GM18867 (cell line): ENCODE results near the gene SLC5A12.

Experiments
- ATAC-seq: cut with Tn5 transposase; IDR thresholded peaks from one replicate; pipeline ENCODE4 v1.9.1; 2021; ENCODE audit warnings: mild to moderate bottlenecking, moderate library complexity; ENCODE audit not compliant: unreplicated experiment

SLC5A12 gene

DNA sequence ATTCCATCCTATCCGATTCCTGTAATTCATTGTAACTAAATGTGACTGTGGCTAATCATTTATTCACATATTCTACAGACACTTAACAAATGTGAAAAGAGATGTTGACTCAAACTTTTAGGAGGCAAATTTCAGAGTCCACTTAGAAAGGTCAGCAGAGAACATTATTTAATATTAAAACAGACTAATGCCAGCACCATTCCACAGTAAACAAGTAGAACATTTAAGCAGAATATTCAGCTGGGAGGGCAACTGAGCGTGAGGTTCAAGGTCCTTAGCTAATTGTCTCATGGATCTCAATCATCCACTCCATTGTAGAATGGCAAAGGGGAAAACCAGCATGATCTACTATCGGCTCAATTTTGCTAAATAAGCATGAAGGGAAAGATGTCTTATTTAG, 5.1 kb upstream of the SLC5A12 start:
- no peak for ATAC-seq

DNA sequence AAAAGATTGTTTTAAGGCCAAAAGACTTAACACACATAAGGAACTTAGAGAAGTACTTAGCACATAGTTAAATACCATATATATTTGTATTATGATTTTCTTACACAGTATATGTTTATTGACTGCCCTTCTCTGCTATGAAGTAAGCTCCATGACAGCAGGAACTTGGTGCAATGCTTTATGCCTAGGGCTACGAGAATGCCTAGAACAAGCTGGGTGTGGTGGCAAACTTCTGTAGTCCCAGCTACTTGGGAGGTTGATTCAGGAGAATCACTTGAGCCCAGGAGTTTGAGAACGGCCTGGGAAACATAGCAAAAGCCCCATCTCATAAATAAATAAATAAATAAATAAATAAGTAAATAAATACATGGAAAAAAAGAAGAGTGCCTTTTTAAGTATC, 1.9 kb downstream of the SLC5A12 start:
- no peak for ATAC-seq

DNA sequence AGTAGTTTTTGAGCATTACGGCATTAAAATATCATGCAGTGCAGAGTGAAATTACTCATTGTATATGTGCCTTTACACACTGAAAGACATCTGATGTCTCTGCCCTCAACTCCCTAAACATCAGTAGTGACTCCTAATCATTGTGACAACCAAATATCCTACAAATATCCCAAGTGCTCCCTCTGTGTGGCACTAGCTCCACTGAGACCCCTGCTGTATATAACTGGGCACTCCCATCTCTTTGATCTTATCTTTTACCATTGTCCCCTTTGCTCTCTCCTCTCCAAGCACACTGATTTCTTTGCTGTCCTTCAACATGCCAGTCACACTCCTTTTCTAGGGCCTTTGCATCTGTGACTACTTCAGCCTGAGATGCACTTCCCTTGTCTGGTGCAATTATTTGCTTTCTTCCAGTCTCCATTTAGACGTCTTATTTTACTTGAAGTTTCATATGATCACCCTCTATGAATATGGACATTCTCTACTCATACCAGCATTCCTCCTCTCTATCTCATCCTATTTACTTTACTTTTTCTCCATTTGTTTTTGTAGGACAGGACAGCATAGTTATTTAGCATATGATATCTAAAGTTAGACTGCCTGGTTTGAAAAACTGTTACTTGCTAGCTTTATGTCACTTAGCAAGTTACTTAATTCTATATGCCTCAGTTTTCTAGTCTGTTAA, 2.4 kb downstream of the SLC5A12 start:
- no peak for ATAC-seq

DNA sequence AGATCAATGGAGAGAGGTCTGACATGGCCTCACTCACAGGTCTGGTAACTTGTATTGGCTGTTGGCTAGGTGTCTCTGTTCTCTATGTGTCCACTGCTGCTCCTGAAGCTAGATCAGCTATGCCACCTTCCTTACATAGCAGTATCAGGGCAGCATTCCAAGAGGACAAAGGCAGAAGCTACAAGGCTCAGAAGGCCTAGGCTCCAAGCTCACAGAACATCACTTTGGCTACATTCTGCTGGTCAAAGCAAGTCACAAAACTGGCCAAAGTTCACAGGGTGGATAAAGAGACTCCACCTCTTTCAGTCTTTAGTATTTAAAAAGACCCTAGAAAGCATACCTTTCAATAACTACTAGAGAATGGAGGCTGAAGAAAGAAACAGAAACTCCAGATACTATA, 4.1 kb downstream of the SLC5A12 start:
- ATAC-seq: no peak

DNA sequence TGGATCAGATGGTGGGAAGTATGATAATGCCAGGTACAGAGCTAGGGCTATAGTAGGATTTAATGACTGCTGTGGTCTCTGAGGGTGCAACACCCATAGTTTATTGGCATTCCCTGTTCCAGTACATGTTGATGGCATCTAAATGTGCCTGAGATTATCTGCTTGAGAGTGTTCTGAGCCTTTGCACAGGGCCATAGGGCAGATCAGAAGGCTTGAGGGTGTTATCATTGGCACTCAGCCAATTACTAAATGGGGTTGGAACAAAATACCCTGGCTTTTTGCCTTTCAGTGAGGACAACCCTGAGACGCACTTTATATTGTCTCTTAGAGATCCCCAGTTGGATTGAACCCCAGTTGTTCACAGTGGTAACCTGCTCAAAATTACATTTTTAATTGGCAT, 6.7 kb downstream of the SLC5A12 start:
- ATAC-seq: no peak

DNA sequence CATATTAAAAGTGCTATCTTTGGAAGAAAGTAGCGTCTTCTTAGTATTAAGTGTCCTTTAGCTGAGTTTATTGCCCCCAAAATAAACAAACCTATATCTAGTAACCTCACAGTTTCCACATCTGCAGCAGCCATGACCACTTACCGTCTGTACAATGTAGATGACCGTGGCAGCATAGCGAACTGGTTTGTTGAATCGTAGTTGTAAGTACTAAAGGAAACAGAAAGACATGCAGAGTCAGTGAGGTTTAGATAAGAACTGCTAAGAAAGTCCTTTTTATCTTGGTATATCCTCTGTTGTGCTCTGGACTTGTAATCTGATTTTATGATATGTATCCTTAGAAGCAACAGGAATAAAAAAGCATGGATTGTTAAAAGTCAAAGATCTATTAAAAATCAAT, 9.4 kb downstream of the SLC5A12 start:
- no peak for ATAC-seq

DNA sequence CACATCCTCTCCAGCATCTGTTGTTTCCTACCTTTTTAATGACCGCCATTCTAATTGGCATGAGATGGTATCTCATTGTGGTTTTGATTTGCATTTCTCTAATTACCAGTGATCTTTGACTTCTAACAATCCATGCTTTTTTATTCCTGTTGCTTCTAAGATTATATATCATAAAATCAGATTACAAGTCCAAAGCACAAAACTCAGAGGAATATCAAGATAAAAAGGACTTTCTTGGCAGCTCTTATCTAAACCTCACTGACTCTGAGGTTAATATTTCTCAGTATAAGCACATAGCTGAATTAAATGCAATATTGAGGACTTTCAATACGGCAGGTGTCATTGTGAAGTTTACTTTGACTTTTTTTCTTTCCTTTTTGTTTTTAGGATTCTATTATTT, 11.4 kb downstream of the SLC5A12 start:
- no peak for ATAC-seq

DNA sequence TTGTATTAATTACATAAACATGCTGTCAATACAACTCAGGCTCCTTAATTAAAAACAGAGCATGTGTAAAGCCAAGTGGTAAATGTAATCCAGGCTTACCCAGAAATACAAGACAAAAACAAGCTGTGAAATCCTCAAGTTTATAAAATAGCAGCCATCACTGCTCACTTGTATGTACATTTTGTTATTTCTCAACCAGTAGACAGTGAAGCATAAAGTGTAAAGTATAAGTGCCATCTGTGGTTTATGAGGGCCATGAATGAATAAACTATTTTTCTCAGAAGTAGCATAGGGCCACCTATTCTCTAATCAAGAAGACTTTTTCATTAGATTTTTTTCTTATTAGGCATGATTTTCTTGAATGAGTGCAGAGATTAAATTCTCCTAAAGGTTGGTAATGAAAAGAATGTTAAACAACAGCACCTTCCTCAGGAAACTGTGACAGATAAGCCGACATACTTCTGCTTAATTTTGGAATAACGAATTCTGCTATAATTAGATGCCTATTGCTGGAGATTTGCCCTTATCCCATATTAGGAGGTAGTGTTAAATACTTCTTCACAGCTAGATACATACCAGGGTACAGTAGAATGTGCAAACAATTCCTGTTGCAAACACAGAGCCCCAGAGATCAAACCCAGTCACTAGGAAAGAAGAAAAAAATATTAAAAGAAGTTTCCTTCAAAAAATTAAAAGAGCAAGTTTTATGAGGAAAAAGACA, 13.0 kb downstream of the SLC5A12 start:
- no peak for ATAC-seq

DNA sequence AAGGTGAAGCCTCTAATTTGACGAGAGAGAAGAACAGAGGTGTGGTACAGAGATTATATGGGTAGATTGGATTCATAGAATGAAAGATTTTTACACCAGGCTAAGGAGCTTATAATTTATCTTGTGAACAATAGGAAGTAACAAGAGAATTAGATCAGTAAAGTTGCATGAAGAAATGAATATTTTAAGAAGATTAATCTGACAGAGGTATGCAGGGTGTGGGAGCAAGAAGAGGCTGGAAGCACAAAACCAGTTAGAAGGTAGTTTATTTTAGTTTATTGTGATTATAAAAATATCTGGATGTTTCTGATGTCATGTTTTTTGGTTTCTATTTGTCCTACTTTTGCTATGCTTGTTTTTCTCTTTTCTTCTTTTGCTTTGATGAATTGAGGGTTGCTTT, 15.7 kb downstream of the SLC5A12 start:
- ATAC-seq: no peak

DNA sequence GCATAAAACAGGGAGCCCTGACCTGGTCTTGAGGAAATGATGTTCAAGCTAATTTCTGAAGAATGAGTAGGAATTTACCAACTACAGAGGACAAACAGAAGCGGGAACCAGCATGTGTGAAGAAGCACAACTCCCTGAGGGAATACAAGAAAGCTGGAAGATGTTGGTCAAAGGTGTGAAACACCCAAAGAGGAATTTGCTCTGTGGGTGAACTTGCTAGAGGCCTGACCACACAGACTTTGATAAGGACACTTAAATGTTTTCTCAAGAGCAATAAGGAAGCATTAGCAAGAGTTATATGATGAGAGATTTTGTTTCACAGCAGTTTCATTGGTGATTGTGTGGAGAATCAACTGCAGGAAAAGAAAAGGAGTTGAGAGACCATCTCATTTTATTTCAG, 17.6 kb downstream of the SLC5A12 start:
- no peak for ATAC-seq

DNA sequence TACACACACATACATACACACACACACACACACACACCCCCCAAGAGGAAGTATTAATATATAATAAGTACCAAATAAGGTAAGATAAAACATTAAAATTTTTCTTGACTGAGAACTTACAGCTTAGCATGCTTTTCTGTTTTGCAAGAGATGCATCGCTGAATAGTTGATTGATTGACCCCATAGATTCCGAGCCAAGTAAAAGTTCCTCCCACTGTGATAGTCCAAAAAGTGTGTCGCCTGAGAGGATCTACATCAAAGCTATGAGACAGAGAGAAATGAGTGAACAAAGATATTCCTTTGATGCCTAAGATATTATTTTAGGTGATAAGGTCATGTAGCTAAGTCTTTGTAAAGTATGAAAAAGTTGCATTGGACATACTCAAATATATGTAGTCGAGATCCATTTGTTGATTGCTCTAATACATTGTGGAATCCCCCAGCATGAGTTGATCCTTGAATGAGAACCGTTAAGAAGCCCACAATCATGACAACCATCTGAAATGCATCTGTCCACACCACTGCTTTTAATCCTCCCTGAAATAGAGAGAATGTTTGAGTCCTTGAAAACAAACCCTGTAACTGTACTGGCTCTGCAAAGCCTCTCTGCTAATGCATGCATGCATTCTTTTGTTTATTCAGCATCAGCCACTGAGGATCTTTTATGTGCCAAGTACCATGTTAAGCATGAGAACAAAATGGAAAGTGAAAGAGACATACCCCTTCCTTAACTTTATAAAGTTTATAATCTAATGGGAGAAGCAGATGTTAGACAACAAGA, 18.3 kb downstream of the SLC5A12 start:
- ATAC-seq: no peak

DNA sequence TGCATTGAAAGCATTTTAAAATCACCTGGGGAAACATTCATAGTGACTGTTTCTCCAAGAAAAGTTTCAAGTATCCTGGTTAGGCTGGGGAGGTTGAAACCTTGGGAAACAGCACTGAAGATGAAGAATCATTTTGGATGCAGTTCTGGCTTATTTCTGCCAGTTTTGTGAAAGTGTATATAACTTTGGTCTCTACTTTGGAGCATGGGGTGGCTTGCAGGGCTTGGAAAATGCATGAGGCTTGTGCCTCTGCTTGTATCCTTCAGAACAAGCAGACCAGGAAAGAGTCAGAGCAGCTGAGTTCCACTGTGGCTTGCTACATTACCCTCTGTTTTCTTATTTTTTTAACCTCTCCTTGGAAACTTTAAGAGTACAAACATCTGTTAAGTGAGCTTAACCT, 19.5 kb downstream of the SLC5A12 start:
- no peak for ATAC-seq

DNA sequence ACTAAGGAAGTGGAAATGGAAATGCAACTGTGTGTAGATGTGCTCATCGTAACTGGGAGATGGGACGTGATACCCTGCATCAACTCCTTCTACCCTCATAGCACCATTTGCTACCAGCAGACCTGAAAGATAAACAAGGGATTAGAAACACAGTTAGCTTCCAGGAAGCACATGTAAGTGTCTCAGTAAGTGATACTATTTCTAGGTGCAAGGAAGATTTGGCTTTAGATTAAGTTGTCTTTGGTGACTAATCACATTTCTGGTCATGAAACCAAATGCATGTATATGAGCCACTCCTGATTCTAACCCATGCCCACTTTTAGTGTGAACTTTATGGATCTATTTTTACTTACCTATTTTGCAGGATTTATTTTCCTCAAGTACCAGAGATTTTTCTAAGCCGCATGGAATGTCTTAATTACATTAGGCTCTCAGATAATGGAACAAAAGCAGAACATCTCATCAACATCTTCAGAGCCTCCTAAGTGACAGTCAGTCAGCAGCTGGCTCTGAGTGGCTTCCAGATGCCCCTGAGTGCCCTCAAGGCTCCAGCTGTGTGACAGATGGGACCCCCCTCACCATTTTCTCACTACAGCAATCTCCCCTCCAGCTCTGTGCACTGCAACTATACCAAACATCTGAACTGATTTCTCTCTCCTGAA, 21.2 kb downstream of the SLC5A12 start:
- no peak for ATAC-seq

DNA sequence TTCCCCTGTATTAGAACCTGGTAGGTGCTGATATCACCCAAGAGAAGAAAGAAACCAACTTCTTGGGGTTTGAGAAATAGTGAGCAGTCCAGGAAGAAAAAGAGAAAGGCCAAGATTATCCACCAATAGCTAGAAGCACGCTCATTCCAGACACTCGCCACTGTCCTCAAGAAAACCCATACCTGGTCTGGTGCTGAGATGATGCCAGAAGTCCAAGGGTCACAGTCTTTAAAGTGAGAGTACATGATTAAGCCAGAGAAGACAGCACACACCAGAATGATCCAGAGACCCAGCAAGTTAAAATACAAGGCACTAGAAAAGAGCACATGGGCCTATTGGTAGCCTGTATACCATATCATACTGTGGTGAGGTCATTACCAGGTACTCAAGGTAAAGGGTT, 23.6 kb downstream of the SLC5A12 start:
- no peak for ATAC-seq

DNA sequence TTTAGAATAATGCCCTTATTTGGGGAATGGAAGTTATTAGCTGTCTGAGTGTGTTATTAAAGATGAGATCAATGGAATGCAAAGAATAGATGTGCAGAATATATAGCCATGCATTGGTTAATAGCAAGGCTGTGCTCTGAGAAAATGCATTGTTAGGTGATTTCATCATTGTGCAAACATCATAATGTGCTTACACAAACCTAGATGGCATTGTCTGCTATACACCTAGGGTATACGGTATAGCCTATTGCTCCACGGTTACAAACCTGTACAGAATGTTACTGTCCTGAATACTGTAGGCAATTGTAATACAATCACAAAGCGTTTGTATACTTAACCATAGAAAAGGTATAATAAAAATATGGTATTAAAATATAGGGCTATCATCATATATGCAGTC, 25.5 kb downstream of the SLC5A12 start:
- no peak for ATAC-seq

DNA sequence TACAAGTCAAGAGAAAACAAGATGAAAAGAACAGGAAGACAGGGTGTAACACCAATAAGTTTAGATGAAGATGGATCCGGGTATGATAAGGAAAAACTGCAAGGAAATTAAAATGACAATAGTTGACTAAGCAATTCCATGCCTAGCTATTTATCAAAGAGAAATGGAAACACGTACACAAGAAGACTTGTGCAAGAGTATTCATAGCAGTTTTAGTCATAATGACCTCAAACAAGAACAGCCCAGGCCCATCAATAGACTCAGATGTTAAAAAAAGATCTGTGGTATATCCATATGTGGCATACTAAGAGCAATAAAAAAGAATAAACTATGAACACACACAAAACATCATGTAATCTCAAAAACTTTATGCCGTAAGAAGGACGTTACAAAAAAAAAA, 33.2 kb downstream of the SLC5A12 start:
- ATAC-seq: no peak

DNA sequence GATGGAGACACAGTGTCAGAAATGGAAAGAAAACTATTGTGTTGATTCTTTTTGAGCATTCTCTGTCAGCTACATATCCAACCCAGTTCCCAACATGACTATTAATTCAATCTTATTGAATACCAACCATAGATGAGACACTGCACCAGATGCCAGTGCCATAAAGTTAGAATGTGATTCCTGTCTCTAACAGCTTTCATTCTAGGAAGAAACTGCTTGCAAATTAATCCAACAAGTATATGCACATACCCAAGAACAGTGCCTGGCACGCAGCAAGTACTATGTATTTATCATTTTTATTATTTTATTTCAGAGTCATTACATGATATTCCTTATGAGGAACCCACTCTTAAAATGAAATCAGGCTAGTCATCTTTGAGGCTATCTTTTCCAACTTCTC, 34.5 kb downstream of the SLC5A12 start:
- no peak for ATAC-seq

DNA sequence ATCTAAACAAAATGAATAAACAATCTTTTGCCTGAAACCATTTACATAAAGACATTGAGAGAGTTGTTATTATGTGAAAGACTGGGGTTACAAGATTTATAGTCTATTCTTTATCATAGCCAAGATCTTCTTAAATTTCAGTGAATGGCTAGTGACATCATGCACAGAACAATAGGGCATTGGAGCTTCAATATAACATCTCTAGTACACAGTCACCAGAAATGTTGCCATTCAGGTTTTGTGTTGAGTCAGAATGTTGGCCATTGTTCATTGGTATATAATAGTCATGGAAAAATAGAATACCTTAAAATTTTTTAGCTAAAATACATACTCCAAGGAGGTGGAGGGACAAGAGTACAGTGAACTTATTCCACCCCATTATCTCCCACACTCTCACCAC, 44.3 kb downstream of the SLC5A12 start:
- ATAC-seq: no peak

DNA sequence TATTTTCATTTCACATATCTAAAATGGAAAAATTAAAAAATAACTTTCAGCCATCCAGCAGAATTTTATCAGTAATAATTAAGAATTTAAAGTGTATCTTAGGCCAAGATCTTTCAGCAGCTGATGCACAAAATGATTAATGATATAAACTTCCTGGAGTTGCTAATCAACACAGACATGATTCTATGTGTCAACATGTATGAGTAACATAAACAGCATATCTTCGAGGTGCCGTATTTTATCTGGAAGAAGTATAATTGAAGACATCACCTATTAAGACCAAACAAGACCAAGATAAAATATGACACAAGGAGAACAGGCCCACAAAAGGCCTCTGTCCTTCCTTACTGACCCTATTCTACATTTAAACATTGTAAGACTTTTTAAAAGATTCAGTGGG, 45.2 kb downstream of the SLC5A12 start:
- ATAC-seq: no peak

DNA sequence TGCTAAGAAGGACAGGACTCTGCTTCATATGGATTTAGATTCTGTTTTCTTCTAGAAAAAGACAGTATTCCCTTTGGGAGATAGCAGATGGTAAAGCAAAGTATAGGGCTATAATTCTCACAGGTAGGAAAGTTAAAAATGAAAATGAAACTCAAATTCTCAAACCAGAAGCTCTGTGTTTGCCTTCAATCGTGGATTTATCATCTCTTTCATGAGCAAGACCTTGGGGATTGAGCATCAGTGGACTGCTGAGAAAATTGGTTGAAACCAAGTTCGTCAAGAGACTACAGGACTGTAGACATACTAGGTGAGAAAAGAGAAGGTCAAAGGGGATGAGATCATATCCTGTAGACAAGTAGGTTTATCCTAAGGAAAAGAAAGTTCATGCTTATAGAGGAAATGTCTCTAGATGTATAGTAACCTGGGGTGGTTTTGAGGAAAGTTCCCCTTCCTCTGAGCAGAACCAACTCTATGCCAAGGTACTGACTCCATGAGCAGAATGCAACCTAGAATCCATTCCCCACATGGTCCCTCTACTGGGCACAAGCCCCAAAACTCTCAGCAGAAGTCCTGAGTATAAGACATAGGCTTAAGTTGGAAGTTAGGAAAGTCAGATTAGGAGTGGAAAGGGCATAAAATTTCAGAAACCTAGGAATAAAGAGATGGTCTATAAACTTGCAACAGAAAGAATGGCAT, 46.5 kb downstream of the SLC5A12 start:
- ATAC-seq: no peak

DNA sequence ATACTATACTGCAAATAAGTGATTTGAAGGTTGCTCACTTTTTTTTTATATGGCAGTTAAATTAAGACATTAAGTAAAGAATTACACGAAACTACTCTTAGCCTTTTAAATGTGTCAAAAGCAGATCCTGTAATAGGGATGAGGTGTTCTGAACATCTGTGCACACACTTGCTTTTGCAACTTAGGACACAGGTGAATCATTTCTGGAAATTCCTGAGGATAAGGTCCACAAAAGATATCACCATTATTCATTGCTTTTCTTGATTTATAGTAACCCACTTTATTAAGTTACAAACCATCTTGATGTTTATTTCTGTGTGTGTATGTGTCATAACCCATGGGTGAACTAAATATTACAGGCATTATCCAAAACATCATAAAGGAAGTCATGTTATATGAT, 55.9 kb downstream of the SLC5A12 start:
- no peak for ATAC-seq
